GM12864 (cell line): Measurements from ENCODE around the gene LRRC4C.

Experiments
- DNase-seq: peaks from one replicate; pipeline ENCODE4 v3.0.0-alpha.2; 2011; ENCODE audit warnings: low read depth
- H3K4me3 ChIP-seq: 2 replicates; pipeline ENCODE4 v1.5.1; 2011; ENCODE audit warnings: mild to moderate bottlenecking, low read depth, low read length, control low read depth
- CTCF ChIP-seq: IDR thresholded peaks from 2 replicates; pipeline ENCODE4 v1.5.1; 2011; ENCODE audit warnings: low read depth, mild to moderate bottlenecking, moderate library complexity, low read length, control low read depth, inconsistent platforms; ENCODE audit errors: missing control alignments

Gene LRRC4C

GRCh38 chr11:41274831-41275230 lies 184.6 kb downstream of the LRRC4C start:
- DNase-seq: no peak
- no peak for TF ChIP-seq CTCF
- H3K4me3 ChIP-seq: no peak overlapping the region

DNA sequence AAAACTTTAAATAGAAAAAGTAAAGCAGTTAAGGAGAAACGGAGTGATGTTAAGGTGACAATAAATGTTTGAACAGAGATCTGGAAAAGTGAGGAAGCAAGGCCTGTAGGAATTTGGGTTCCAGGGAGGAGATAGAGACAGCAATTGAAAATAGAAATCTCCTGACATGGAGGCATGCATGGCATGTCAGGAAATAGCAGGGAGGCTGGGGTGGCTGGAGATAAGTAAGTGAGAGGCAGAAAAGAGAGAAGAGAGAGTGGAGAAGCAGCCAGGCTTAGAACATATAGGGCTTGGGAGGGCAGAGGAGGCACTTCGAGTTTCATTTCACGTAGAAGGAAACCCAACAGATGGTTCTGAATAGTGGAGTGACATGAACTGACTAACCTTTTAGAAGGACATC lies 185.5 kb downstream of the LRRC4C start:
- no peak for TF ChIP-seq CTCF
- H3K4me3 ChIP-seq: no peak overlapping the region
- DNase-seq: no peak

GRCh38 chr11:41267451-41267850 lies 192.0 kb downstream of the LRRC4C start:
- DNase-seq: no peak
- no peak overlapping the region for H3K4me3 ChIP-seq
- no peak for TF ChIP-seq CTCF

- H3K4me3 ChIP-seq: no peak overlapping the region
Measured at GRCh38 chr11:41256041-41256440, 203.4 kb downstream of the LRRC4C start.

GRCh38 chr11:41254966-41255365 lies 204.5 kb downstream of the LRRC4C start:
- TF ChIP-seq CTCF: no peak
- no peak overlapping the region for H3K4me3 ChIP-seq
- no peak for DNase-seq

More at GRCh38 chr11:41256041-41256440, 203.4 kb downstream of the LRRC4C start:
- no peak for DNase-seq
- no peak for TF ChIP-seq CTCF

GRCh38 chr11:41250408-41250935 lies 209.0 kb downstream of the LRRC4C start:
- no peak for DNase-seq
- no peak overlapping the region for H3K4me3 ChIP-seq
- TF ChIP-seq CTCF: no peak

DNA sequence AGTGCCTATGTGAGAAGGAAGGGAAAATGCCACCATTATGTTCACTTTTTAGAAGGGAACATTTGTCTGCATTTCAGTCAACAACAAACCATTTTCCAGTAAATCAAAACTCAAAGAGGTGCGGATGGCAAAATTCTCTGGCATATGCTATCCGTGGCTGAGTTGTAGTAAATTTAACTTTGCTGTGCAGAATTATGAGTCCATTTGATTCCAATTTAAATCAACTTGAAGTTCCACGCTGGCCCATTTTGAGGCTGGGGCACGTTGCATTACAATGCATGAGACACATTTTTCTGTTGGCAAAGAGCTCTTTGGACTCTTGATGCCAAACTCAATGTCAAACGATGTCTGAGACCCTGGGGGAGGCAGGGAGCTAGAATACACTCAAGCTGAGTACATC lies 211.8 kb downstream of the LRRC4C start:
- DNase-seq: no peak
- TF ChIP-seq CTCF: no peak
- H3K4me3 ChIP-seq: no peak overlapping the region
